GM12875 (cell line): ENCODE data around the gene KIF16B.

Source experiments
- H3K4me3 ChIP-seq: one replicate; pipeline ENCODE4 v1.5.1; 2011; ENCODE audit warnings: low read depth, low read length, control low read depth
- TF ChIP-seq, protein P1 (sequence below): IDR thresholded peaks from 2 replicates; pipeline ENCODE4 v1.5.1; 2011; ENCODE audit warnings: low read depth, mild to moderate bottlenecking, control low read depth, inconsistent platforms, low read length, moderate library complexity, borderline replicate concordance; ENCODE audit not compliant: insufficient read depth

KIF16B gene

DNA sequence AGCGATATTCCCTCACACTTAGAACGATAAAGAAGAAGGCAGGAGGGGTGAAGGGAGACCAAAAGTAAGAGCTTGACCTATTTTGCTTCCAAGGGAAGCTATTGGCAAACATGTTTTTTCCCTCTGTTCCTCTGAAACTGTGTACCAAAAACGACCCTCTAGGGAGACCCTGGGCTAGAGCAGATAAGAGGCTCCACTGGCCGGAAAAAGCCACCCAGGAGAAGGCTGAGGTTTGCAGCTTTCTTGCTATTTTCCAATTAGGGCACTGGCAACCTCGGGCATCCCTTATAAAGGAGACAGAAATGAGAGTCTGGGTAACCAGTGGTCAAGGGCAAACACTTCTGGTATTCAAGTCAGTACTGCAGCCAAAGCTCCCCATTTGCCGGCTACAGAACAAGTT is 168.0 kb downstream of the KIF16B start:
- no peak overlapping the region for H3K4me3 ChIP-seq
- TF ChIP-seq, protein P1, sequence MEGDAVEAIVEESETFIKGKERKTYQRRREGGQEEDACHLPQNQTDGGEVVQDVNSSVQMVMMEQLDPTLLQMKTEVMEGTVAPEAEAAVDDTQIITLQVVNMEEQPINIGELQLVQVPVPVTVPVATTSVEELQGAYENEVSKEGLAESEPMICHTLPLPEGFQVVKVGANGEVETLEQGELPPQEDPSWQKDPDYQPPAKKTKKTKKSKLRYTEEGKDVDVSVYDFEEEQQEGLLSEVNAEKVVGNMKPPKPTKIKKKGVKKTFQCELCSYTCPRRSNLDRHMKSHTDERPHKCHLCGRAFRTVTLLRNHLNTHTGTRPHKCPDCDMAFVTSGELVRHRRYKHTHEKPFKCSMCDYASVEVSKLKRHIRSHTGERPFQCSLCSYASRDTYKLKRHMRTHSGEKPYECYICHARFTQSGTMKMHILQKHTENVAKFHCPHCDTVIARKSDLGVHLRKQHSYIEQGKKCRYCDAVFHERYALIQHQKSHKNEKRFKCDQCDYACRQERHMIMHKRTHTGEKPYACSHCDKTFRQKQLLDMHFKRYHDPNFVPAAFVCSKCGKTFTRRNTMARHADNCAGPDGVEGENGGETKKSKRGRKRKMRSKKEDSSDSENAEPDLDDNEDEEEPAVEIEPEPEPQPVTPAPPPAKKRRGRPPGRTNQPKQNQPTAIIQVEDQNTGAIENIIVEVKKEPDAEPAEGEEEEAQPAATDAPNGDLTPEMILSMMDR, result no peak

DNA sequence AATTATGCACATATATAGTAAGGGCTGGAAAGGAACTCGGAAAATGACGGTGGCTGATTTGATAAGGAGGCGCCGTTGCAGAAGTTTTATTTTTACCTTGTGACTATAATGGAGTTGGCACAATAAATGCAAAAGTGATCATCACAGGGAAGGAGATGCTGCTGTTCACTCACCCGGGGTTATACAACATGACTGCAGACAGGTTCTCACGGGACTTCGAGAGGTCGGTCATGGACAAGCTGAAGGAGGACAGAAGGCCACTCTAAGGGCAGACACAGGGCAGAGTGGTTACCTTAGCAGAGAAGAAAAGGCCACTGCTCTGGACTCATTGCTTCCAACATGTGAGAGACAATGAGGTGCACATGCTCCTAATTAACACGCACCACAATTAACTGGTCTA is 168.6 kb downstream of the KIF16B start:
- H3K4me3 ChIP-seq, result no peak overlapping the region
- TF ChIP-seq, protein P1, result no peak

DNA sequence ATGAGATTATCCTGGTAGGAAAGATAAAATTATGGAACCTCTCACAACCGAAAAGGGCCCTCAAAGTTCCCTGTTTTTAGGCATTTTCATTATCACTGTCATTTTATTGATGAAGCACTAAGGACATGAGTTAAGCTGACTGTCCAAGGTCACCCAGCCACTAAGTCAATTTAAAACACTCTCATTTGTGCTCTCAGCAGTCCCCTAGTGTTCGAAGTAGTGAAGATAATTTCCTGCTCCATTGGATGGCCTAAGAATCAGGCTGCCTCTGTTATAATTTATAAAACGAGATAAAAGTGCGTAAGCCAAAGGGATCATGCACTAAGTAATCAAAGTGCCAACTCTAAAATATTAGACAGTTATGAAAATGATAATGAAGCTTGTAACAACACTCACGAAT is 169.1 kb downstream of the KIF16B start:
- TF ChIP-seq, protein P1, result no peak
- no peak overlapping the region for H3K4me3 ChIP-seq

DNA sequence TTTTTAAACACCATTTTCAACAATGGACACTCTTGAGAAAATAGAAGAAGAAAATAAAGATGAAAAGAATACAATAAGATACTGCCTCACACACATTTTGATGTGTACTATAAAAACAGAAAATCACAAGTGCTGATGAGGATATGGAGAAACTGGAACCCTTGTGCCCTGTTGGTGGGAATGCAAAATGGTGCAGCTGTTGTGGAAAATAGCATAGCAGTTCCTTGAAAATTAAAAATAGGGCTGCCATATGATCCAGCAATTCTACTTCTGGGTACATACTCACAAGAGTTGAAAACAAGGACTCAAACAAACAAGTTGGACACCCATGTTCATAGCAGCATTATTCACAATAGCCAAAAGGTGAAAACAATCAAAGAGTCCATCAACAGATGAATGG is 173.0 kb downstream of the KIF16B start:
- TF ChIP-seq, protein P1, result no peak
- H3K4me3 ChIP-seq, result no peak overlapping the region

DNA sequence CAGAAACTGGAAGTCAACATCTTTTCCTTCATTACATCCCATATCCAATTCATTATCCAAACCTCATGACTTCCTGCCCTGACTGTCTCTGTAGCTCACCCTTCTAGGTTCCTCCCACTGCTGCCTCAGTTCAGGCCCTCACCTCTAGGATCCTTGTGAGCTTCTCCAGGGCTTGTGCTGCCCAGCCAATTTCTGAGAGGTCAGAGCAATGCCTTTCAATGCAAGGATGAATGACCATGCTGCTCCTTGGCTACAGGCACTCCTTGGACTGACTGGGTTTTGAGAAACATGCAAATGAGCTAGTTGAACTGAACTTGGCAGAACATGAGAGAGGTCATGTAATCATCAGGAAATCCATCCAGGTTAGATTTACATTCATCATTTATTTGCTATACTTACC is 173.4 kb downstream of the KIF16B start:
- H3K4me3 ChIP-seq, result no peak overlapping the region
- TF ChIP-seq, protein P1, result no peak

DNA sequence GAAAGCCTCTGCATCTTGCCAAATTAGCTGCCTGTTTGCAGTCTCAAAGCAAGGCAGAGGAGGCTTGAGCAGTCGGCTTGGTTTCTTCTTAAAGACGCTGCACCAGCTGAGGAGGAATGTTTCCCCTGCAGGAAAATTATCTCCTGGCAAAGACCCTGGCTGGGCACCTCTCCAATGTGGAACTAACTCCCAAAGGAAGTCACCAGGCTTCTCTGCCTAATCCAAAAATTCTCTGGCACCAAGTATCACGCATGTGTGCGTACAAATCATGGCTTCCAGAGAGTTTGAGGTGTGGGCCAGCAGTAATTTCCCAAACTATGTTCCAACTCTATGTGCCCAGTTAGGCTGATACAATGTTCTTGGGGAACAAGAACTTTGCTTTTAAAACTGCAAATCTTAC is 176.2 kb downstream of the KIF16B start:
- TF ChIP-seq, protein P1, result no peak
- no peak overlapping the region for H3K4me3 ChIP-seq

DNA sequence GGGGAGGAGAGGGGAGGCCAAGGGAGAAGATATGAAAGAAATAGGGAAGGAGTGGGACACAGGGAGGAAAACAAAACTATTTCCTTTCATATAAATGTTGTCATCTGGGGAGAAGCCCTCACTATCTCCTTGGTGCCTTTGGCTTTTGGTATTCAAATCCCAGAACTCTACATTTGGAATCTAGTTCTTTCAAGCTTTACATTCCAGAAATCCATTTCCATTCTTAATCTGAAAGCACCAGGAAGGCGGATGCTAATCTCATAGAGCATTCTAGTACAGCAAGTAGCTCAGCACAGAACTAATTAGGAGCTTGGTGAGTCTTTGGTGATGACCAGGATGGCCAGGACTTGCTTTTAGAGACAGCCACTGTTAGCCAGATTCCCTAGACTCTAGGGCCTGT is 177.9 kb downstream of the KIF16B start:
- TF ChIP-seq, protein P1, result no peak
- H3K4me3 ChIP-seq, result no peak overlapping the region
